ENCODE results near the gene RPS2. TPM values are rescaled to one million over a fixed set of nuclear protein-coding genes. Genes with fewer than 3 reads are reported as not detected.

RPS2 gene
- total RNA-seq, 2 experiments from 2014 or later = 5,572 to 5,598 TPM

GRCh38 chr16:1938910-1939309 lies 25.7 kb downstream of the RPS2 start:
- intact Hi-C loops (cut with micrococcal nuclease) = no loop called here
- ATAC-seq (no peak), DNase-seq (no peak)
- no peaks in the 10 kb centered on the region for H3K9me3 Mint-ChIP-seq
- peaks cover 4% of the 10 kb centered on the region for H3K36me3 Mint-ChIP-seq (ENCODE audit: low read depth)
- POLR2A ChIA-PET = interaction anchor here (9.2 kb wide), 1 partner anchor 24 kb away, joined by 113 read pairs; the partner anchor contains the start of genes NDUFB10, RNF151 and RPS2
- no peaks in the 10 kb centered on the region for H3K27me3 Mint-ChIP-seq
- CTCF ChIA-PET = interaction anchor here (2.3 kb wide), 1 partner anchor 12 kb away, joined by 9 read pairs; no protein-coding TSS in a partner anchor
- H3K4me1 Mint-ChIP-seq (ENCODE audit: low read depth) = peaks cover 15% of the 10 kb centered on the region
- no peak overlapping the region for H3K27ac Mint-ChIP-seq
- no peak overlapping the region for H3K4me3 Mint-ChIP-seq
- TF ChIP-seq CTCF (IDR thresholded peaks at IDR 0.05) = no peak

- no peaks in the 10 kb centered on the region for H3K27me3 Mint-ChIP-seq
- ChIA-PET POLR2A (no interaction called here), CTCF (no interaction called here)
- no peaks in the 10 kb centered on the region for H3K9me3 Mint-ChIP-seq
- H3K36me3 Mint-ChIP-seq (ENCODE audit: low read depth) = peaks cover 4% of the 10 kb centered on the region
- DNase-seq (no peak), ATAC-seq (no peak)
- no peak for TF ChIP-seq CTCF (IDR thresholded peaks at IDR 0.05)
- no peak overlapping the region for H3K27ac Mint-ChIP-seq
- intact Hi-C loops (cut with micrococcal nuclease) = no loop called here
- H3K4me3 Mint-ChIP-seq = no peak overlapping the region
- H3K4me1 Mint-ChIP-seq (ENCODE audit: low read depth) = peaks cover 9% of the 10 kb centered on the region
Measured at GRCh38 chr16:1938316-1938715, 26.3 kb downstream of the RPS2 start.

GRCh38 chr16:1936945-1937479 lies 27.6 kb downstream of the RPS2 start:
- no peak overlapping the region for H3K27ac Mint-ChIP-seq
- peaks cover 5% of the 10 kb centered on the region for H3K4me1 Mint-ChIP-seq (ENCODE audit: low read depth)
- ChIA-PET POLR2A (no interaction called here), CTCF (no interaction called here)
- peaks cover 4% of the 10 kb centered on the region for H3K36me3 Mint-ChIP-seq (ENCODE audit: low read depth)
- no peaks in the 10 kb centered on the region for H3K27me3 Mint-ChIP-seq
- TF ChIP-seq CTCF (IDR thresholded peaks at IDR 0.05) = no peak
- H3K4me3 Mint-ChIP-seq = no peak overlapping the region
- intact Hi-C loops (cut with micrococcal nuclease) = no loop called here
- no peak for DNase-seq
- H3K9me3 Mint-ChIP-seq = no peaks in the 10 kb centered on the region
- ATAC-seq = no peak

GRCh38 chr16:1933097-1933661 lies 31.4 kb downstream of the RPS2 start:
- peaks cover 2% of the 10 kb centered on the region for H3K4me1 Mint-ChIP-seq (ENCODE audit: low read depth)
- intact Hi-C loops (cut with micrococcal nuclease) = no loop called here
- no peaks in the 10 kb centered on the region for H3K36me3 Mint-ChIP-seq (ENCODE audit: low read depth)
- ChIA-PET POLR2A (no interaction called here), CTCF (no interaction called here)
- H3K27ac Mint-ChIP-seq = no peak overlapping the region
- TF ChIP-seq CTCF (IDR thresholded peaks at IDR 0.05) = no peak
- H3K9me3 Mint-ChIP-seq = no peaks in the 10 kb centered on the region
- ATAC-seq (no peak), DNase-seq (no peak)
- no peak overlapping the region for H3K4me3 Mint-ChIP-seq
- H3K27me3 Mint-ChIP-seq = no peaks in the 10 kb centered on the region

All from activated CD8-positive, alpha-beta T cell treated with anti-CD3 and anti-CD28 coated beads for 36 hours (primary cell).